ENCODE results near the gene CDK19. TPM values are rescaled to one million over a fixed set of nuclear protein-coding genes. Genes with fewer than 3 reads are reported as not detected.

The CDK19 gene
- total and polyA plus RNA-seq, 2 of the 13 experiments (the other 11 are each of a cell fraction or from before 2014, with no cell fraction given), result 13.4 to 27.0 TPM

DNA sequence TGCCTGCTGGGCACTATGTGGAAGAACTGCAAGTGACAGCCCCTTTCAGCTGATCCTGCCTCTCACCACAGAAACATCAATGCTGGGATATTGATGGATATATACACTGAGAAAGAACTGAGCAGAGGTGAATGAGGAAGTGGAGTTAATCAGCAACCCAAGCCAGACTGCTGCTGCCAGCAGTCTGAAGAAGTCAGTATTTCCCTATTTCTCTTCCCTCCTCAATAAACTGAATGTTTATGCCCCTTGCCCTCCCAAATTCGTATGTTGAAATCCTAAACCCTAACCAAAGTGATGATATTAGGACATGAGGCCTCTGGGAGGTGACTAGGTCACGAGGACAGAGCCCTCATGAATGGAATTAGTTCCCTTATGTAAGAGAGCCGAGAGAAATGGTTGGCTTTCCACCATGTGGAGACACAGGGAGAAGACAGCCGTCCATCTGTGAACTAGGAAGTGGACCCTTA, 76.3 kb downstream of the CDK19 start (continued):
- TF ChIP-seq ZNF83 (CRISPR knock-in tag; IDR thresholded peaks at IDR 0.05; ENCODE audit: borderline replicate concordance), result no peak
- TF ChIP-seq, protein P1, sequence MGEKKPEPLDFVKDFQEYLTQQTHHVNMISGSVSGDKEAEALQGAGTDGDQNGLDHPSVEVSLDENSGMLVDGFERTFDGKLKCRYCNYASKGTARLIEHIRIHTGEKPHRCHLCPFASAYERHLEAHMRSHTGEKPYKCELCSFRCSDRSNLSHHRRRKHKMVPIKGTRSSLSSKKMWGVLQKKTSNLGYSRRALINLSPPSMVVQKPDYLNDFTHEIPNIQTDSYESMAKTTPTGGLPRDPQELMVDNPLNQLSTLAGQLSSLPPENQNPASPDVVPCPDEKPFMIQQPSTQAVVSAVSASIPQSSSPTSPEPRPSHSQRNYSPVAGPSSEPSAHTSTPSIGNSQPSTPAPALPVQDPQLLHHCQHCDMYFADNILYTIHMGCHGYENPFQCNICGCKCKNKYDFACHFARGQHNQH (CRISPR knock-in tag; IDR thresholded peaks at IDR 0.05), result no peak
- TF ChIP-seq MEIS2 (CRISPR knock-in tag; IDR thresholded peaks at IDR 0.05), result peak; percentile 55; the same call in 1 of the 2 replicates
- TF ChIP-seq ZMAT3 (CRISPR knock-in tag; conservative IDR thresholded peaks at IDR 0.05), result no peak
- TF ChIP-seq, protein P2, sequence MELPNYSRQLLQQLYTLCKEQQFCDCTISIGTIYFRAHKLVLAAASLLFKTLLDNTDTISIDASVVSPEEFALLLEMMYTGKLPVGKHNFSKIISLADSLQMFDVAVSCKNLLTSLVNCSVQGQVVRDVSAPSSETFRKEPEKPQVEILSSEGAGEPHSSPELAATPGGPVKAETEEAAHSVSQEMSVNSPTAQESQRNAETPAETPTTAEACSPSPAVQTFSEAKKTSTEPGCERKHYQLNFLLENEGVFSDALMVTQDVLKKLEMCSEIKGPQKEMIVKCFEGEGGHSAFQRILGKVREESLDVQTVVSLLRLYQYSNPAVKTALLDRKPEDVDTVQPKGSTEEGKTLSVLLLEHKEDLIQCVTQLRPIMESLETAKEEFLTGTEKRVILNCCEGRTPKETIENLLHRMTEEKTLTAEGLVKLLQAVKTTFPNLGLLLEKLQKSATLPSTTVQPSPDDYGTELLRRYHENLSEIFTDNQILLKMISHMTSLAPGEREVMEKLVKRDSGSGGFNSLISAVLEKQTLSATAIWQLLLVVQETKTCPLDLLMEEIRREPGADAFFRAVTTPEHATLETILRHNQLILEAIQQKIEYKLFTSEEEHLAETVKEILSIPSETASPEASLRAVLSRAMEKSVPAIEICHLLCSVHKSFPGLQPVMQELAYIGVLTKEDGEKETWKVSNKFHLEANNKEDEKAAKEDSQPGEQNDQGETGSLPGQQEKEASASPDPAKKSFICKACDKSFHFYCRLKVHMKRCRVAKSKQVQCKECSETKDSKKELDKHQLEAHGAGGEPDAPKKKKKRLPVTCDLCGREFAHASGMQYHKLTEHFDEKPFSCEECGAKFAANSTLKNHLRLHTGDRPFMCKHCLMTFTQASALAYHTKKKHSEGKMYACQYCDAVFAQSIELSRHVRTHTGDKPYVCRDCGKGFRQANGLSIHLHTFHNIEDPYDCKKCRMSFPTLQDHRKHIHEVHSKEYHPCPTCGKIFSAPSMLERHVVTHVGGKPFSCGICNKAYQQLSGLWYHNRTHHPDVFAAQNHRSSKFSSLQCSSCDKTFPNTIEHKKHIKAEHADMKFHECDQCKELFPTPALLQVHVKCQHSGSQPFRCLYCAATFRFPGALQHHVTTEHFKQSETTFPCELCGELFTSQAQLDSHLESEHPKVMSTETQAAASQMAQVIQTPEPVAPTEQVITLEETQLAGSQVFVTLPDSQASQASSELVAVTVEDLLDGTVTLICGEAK (IDR thresholded peaks at IDR 0.05), result no peak
- TF ChIP-seq, protein P2 (CRISPR knock-in tag; IDR thresholded peaks at IDR 0.05), result no peak
- no peak for TF ChIP-seq FOXK2 (IDR thresholded peaks at IDR 0.05)
- TF ChIP-seq ZNF747 (CRISPR knock-in tag; IDR thresholded peaks at IDR 0.05; ENCODE audit: borderline replicate concordance), result 0 out of 2 replicates have a peak, but pooled peaks have one; percentile 70
- TF ChIP-seq ZNF383 (CRISPR knock-in tag; IDR thresholded peaks at IDR 0.05; ENCODE audit: borderline replicate concordance), result no peak
- TF ChIP-seq, protein P3, sequence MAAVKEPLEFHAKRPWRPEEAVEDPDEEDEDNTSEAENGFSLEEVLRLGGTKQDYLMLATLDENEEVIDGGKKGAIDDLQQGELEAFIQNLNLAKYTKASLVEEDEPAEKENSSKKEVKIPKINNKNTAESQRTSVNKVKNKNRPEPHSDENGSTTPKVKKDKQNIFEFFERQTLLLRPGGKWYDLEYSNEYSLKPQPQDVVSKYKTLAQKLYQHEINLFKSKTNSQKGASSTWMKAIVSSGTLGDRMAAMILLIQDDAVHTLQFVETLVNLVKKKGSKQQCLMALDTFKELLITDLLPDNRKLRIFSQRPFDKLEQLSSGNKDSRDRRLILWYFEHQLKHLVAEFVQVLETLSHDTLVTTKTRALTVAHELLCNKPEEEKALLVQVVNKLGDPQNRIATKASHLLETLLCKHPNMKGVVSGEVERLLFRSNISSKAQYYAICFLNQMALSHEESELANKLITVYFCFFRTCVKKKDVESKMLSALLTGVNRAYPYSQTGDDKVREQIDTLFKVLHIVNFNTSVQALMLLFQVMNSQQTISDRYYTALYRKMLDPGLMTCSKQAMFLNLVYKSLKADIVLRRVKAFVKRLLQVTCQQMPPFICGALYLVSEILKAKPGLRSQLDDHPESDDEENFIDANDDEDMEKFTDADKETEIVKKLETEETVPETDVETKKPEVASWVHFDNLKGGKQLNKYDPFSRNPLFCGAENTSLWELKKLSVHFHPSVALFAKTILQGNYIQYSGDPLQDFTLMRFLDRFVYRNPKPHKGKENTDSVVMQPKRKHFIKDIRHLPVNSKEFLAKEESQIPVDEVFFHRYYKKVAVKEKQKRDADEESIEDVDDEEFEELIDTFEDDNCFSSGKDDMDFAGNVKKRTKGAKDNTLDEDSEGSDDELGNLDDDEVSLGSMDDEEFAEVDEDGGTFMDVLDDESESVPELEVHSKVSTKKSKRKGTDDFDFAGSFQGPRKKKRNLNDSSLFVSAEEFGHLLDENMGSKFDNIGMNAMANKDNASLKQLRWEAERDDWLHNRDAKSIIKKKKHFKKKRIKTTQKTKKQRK (IDR thresholded peaks at IDR 0.05; ENCODE audit: low read length), result no peak
- peak; percentile 77; the same call in 1 of the 2 replicates for TF ChIP-seq IRF2 (CRISPR knock-in tag; IDR thresholded peaks at IDR 0.05)
- TF ChIP-seq SMARCE1 (IDR thresholded peaks at IDR 0.05; ENCODE audit: borderline replicate concordance), result no peak
- TF ChIP-seq SRSF1 (optimal IDR thresholded peaks at IDR 0.05; ENCODE audit: low read depth, low read length), result no peak
- TF ChIP-seq PITX1 (CRISPR knock-in tag; IDR thresholded peaks at IDR 0.05), result peak; percentile 73
- TF ChIP-seq ASH2L (IDR thresholded peaks at IDR 0.05; ENCODE audit: insufficient read length, low read depth, low read length), result peak; percentile 62
- TF ChIP-seq ZNF570 (CRISPR knock-in tag; IDR thresholded peaks at IDR 0.05; ENCODE audit: borderline replicate concordance), result no peak

Data from HepG2 (cell line).